ENCODE results near the gene HNF4A. TPM values are rescaled to one million over a fixed set of nuclear protein-coding genes. Genes with fewer than 3 reads are reported as not detected.
A peak's percentile ranks its signal among the peaks of the same experiment; 100 is the strongest.

The HNF4A gene
- total RNA-seq, 2 donors from 2014 or later: 56.3 to 58.0 TPM

DNA sequence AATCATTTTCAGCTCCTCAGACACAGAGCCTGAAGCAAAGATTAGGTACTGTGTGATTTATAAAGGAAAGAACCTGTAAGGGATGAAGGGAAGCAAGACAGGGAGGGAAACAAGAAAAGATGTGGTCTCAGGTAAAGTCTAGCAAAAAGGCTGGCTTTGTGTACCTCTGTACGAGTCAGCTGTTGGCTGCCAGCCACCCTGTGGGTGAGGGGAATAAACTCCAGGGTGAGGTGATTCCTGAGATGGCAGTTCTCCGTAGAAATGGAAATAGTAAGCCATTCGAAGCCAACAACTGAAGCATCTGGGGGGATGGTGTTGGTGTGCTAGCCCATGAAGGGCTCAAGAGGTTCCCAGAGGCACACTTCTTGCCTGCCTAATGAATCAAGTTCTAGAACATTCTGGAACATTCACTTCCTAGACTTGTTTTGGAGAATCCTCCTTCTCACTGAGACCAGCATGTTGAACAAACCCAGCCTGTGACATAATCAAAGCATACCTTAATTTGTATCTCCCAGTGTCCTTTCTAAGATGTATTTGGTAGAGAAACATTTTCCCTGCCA, 109.6 kb downstream of the HNF4A start:
- Mint-ChIP-seq H3K27ac (no peak overlapping the region), H3K27me3 (ENCODE audit: insufficient read depth) (no peaks in the 10 kb centered on the region), H3K36me3 (ENCODE audit: low read depth) (no peaks in the 10 kb centered on the region), H3K9me3 (no peaks in the 10 kb centered on the region), H3K4me3 (no peak overlapping the region), H3K4me1 (no peaks in the 10 kb centered on the region)
- no peaks in the 10 kb centered on the region for H3K36me3 ChIP-seq (ENCODE audit: control insufficient read depth, insufficient read depth, low read length)
- TF ChIP-seq CTCF (conservative IDR thresholded peaks at IDR 0.05): no peak
- H3K9me3 ChIP-seq (ENCODE audit: control insufficient read depth, low read length): no peaks in the 10 kb centered on the region
- H3K9ac ChIP-seq (ENCODE audit: extremely low read depth, low read length, poor library complexity, severe bottlenecking): no peak overlapping the region
- no peaks in the 10 kb centered on the region for H3K27me3 ChIP-seq (ENCODE audit: control insufficient read depth, insufficient read depth, low read length, poor library complexity, severe bottlenecking)
- WGBS, 2 experiments (ENCODE audit: insufficient coverage in 1 of 2, insufficient read length in 1 of 2): 83 to 87% methylated on average over 3 of the region's 3 CpGs
- no peak overlapping the region for H3K4me3 ChIP-seq (ENCODE audit: low read length)
- DNase-seq: no peak
- no peak overlapping the region for H3K27ac ChIP-seq (ENCODE audit: low read depth, low read length)
- H3K4me1 ChIP-seq (ENCODE audit: control insufficient read depth, insufficient read depth, low read length): no peaks in the 10 kb centered on the region

DNA sequence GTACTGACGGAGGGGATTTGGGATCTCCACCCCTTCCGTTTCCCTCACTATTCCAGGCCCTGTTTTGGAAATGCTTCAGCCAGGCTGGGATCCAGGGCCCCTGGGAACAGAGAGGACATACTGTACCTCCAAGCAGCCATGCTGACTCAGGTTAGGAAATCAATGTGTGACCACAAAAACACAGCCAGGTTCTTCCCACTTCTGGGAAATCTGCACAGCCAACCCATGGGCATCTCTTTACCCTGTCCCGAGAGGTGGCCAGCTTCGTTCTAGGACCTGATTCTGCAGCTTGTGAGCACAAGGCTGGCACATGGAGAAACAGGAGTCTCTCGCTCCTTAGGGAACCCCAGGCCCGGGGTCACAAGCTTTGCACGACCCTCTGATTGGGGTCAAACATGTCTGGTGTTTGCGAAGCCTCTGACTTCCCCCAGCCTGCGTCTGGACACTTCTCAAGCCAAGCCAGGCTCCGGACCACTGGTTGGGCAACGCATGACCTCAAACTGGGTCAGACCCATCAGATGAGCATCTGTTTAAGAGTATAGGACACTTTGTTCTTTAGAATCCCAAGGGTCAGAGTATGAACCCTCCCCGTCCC, 111.9 kb downstream of the HNF4A start:
- H3K27me3 ChIP-seq (ENCODE audit: control insufficient read depth, insufficient read depth, low read length, poor library complexity, severe bottlenecking): no peaks in the 10 kb centered on the region
- H3K4me1 Mint-ChIP-seq: no peaks in the 10 kb centered on the region
- H3K27ac ChIP-seq (ENCODE audit: low read depth, low read length): no peak overlapping the region
- H3K4me1 ChIP-seq (ENCODE audit: control insufficient read depth, insufficient read depth, low read length): peaks cover 6% of the 10 kb centered on the region
- H3K4me3 Mint-ChIP-seq: no peak overlapping the region
- H3K9ac ChIP-seq (ENCODE audit: extremely low read depth, low read length, poor library complexity, severe bottlenecking): no peak overlapping the region
- no peaks in the 10 kb centered on the region for H3K9me3 Mint-ChIP-seq
- no peak overlapping the region for H3K27ac Mint-ChIP-seq
- H3K4me3 ChIP-seq (ENCODE audit: low read length): no peak overlapping the region
- H3K36me3 ChIP-seq (ENCODE audit: control insufficient read depth, insufficient read depth, low read length): no peaks in the 10 kb centered on the region
- WGBS, 2 experiments (ENCODE audit: insufficient coverage in 1 of 2, insufficient read length in 1 of 2): 87 to 90% methylated on average over 8 to 12 of the region's 12 CpGs
- H3K27me3 Mint-ChIP-seq (ENCODE audit: insufficient read depth): no peaks in the 10 kb centered on the region
- no peak for TF ChIP-seq CTCF (conservative IDR thresholded peaks at IDR 0.05)
- no peaks in the 10 kb centered on the region for H3K36me3 Mint-ChIP-seq (ENCODE audit: low read depth)
- H3K9me3 ChIP-seq (ENCODE audit: control insufficient read depth, low read length): no peaks in the 10 kb centered on the region
- DNase-seq: peak; percentile 66

GRCh38 chr20:44468044-44468782, 112.7 kb downstream of the HNF4A start:
- DNase-seq: no peak
- Histone ChIP-seq H3K4me1 (ENCODE audit: control insufficient read depth, insufficient read depth, low read length) (peaks cover 6% of the 10 kb centered on the region), H3K27me3 (ENCODE audit: control insufficient read depth, insufficient read depth, low read length, poor library complexity, severe bottlenecking) (no peaks in the 10 kb centered on the region), H3K27ac (ENCODE audit: low read depth, low read length) (no peak overlapping the region), H3K36me3 (ENCODE audit: control insufficient read depth, insufficient read depth, low read length) (no peaks in the 10 kb centered on the region), H3K9me3 (ENCODE audit: control insufficient read depth, low read length) (no peaks in the 10 kb centered on the region), H3K4me3 (ENCODE audit: low read length) (no peak overlapping the region), H3K9ac (ENCODE audit: extremely low read depth, low read length, poor library complexity, severe bottlenecking) (no peak overlapping the region)
- Mint-ChIP-seq H3K4me1 (no peaks in the 10 kb centered on the region), H3K36me3 (ENCODE audit: low read depth) (no peaks in the 10 kb centered on the region), H3K27ac (no peak overlapping the region), H3K4me3 (no peak overlapping the region), H3K9me3 (no peaks in the 10 kb centered on the region), H3K27me3 (ENCODE audit: insufficient read depth) (no peaks in the 10 kb centered on the region)
- 85 to 92% methylated on average over 2 to 8 of the region's 8 CpGs for WGBS, 2 experiments (ENCODE audit: insufficient coverage in 1 of 2, insufficient read length in 1 of 2)
- no peak for TF ChIP-seq CTCF (conservative IDR thresholded peaks at IDR 0.05)
